K562 (cell line): Measurements from ENCODE around the gene GABRB1. TPM values are rescaled to one million over a fixed set of nuclear protein-coding genes. Genes with fewer than 3 reads are reported as not detected.

Experiments used
- EHMT2 ChIP-seq: fragments of 450-650 bp; IDR thresholded peaks from 2 replicates; pipeline ENCODE4 v1.6.1; 2018; ENCODE audit warnings: antibody characterized with exemption
- HNRNPLL ChIP-seq: fragments of 200-400 bp; formaldehyde crosslinking; IDR thresholded peaks from 2 replicates; pipeline ENCODE4 v1.6.1; 2017; ENCODE audit warnings: low read length, low read depth, mild to moderate bottlenecking; ENCODE audit not compliant: poor library complexity, severe bottlenecking
- KHSRP ChIP-seq: fragments of 450-650 bp; IDR thresholded peaks from 2 replicates; pipeline ENCODE4 v1.6.1; 2017
- MBD2 ChIP-seq: sonication (generic); IDR thresholded peaks from 2 replicates; pipeline ENCODE4 v1.6.1; 2016; ENCODE audit warnings: low read depth, borderline replicate concordance
- SP1 ChIP-seq: sonication (generic); formaldehyde crosslinking; IDR thresholded peaks from 2 replicates; pipeline ENCODE4 v1.8.1; 2022; ENCODE audit warnings: mild to moderate bottlenecking, missing genetic modification reagents
- TBP ChIP-seq: optimal IDR thresholded peaks from 2 replicates; pipeline ENCODE3; 2011; ENCODE audit warnings: low read depth, low read length, improper control_type of control experiment
- TEAD1 ChIP-seq, 2 experiments: fragments of 450-650 bp in 1 of 2; sonication (generic) in 1 of 2; formaldehyde crosslinking; IDR thresholded peaks; 2 replicates each; pipeline versions ENCODE4 v1.4.0 to v1.8.0; 2020 to 2022; ENCODE audit warnings: mild to moderate bottlenecking in 2 of 2, missing genetic modification reagents in 1 of 2
- TSC22D4 ChIP-seq: fragments of 450-650 bp; IDR thresholded peaks from 2 replicates; pipeline ENCODE4 v1.6.1; 2016; ENCODE audit warnings: missing genetic modification characterization, missing biosample characterization, control low read depth
- ZFP30 ChIP-seq: fragments of 250-450 bp; sonication (Bioruptor Pico); IDR thresholded peaks from 2 replicates; pipeline ENCODE4 v1.8.0; 2022; ENCODE audit warnings: moderate library complexity, mild to moderate bottlenecking, inconsistent platforms, borderline replicate concordance
- ZFX ChIP-seq: sonication (generic); formaldehyde crosslinking; IDR thresholded peaks from 2 replicates; pipeline ENCODE4 v1.8.0; 2022; ENCODE audit warnings: mild to moderate bottlenecking, missing genetic modification reagents, moderate library complexity
- polyA plus RNA-seq, 8 experiments: library from polyadenylated mRNA; depleted of rRNA in 4 of 8; stranded (reverse) in 5 of 8; unstranded in 3 of 8; fragments of >200 nt; fragmentation: Nextera tagmentation in 2 of 8; fragmentation: Illumina TruSeq in 1 of 8; extraction: Ambion mirVana in 2 of 8; extraction: Trizol in 1 of 8; gene quantifications; 2 replicates each; pipeline versions ENCODE4 v1.2.1 to v1.2.3, GENCODE V29; 2011 to 2014; ENCODE audit warnings: inconsistent platforms in 1 of 8, missing spikeins in 1 of 8
- total RNA-seq, 7 experiments: library from RNA; depleted of rRNA in 6 of 7; stranded (reverse); fragments of >200 nt in 6 of 7; fragmentation: Illumina TruSeq in 2 of 7; extraction: Trizol in 2 of 7; gene quantifications; 2 replicates each; pipeline versions ENCODE4 v1.2.1 to v1.2.3, GENCODE V29; 2011 to 2021; ENCODE audit warnings: low replicate concordance in 1 of 7
- TF ChIP-seq, protein P1 (sequence below): fragments of 250-450 bp; sonication (Bioruptor Pico); IDR thresholded peaks from 2 replicates; pipeline ENCODE4 v1.5.0; 2020; ENCODE audit warnings: mild to moderate bottlenecking, borderline replicate concordance
- TF ChIP-seq, protein P2 (sequence below): fragments of 200-400 bp; formaldehyde crosslinking; IDR thresholded peaks from 2 replicates; pipeline ENCODE4 v1.6.1; 2017; ENCODE audit warnings: mild to moderate bottlenecking, low read depth, low read length, moderate library complexity

The GABRB1 gene
- total and polyA plus RNA-seq, 9 of the 15 experiments (the other 6 are each of a cell fraction or from before 2014, with no cell fraction given): not detected

GRCh38 chr4:47442980-47443379, 411.6 kb downstream of the GABRB1 start (continued):
- TF ChIP-seq, protein P1, sequence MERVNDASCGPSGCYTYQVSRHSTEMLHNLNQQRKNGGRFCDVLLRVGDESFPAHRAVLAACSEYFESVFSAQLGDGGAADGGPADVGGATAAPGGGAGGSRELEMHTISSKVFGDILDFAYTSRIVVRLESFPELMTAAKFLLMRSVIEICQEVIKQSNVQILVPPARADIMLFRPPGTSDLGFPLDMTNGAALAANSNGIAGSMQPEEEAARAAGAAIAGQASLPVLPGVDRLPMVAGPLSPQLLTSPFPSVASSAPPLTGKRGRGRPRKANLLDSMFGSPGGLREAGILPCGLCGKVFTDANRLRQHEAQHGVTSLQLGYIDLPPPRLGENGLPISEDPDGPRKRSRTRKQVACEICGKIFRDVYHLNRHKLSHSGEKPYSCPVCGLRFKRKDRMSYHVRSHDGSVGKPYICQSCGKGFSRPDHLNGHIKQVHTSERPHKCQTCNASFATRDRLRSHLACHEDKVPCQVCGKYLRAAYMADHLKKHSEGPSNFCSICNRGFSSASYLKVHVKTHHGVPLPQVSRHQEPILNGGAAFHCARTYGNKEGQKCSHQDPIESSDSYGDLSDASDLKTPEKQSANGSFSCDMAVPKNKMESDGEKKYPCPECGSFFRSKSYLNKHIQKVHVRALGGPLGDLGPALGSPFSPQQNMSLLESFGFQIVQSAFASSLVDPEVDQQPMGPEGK (CRISPR knock-in tag): no peak
- TF ChIP-seq HNRNPLL: no peak
- TF ChIP-seq ZFX (CRISPR knock-in tag): no peak
- no peak for TF ChIP-seq MBD2
- TF ChIP-seq ZFP30 (CRISPR knock-in tag): no peak
- no peak for TF ChIP-seq TEAD1 (CRISPR knock-in tag; IDR thresholded peaks at IDR 0.05)
- TF ChIP-seq SP1 (CRISPR knock-in tag): no peak
- TF ChIP-seq, protein P2, sequence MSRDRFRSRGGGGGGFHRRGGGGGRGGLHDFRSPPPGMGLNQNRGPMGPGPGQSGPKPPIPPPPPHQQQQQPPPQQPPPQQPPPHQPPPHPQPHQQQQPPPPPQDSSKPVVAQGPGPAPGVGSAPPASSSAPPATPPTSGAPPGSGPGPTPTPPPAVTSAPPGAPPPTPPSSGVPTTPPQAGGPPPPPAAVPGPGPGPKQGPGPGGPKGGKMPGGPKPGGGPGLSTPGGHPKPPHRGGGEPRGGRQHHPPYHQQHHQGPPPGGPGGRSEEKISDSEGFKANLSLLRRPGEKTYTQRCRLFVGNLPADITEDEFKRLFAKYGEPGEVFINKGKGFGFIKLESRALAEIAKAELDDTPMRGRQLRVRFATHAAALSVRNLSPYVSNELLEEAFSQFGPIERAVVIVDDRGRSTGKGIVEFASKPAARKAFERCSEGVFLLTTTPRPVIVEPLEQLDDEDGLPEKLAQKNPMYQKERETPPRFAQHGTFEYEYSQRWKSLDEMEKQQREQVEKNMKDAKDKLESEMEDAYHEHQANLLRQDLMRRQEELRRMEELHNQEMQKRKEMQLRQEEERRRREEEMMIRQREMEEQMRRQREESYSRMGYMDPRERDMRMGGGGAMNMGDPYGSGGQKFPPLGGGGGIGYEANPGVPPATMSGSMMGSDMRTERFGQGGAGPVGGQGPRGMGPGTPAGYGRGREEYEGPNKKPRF: no peak
- no peak for TF ChIP-seq KHSRP
- TF ChIP-seq TBP: no peak
- no peak for TF ChIP-seq EHMT2
- TF ChIP-seq TSC22D4 (tag): no peak
